Omental fat pad (tissue), 4 donors: ENCODE data around the gene RNF41. TPM values are rescaled to one million over a fixed set of nuclear protein-coding genes. Genes with fewer than 3 reads are reported as not detected.

Source experiments
- ATAC-seq: fragments of 150-250 bp; one replicate; pipeline ENCODE4 v1.9.1; 2016; ENCODE audit warnings: mild to moderate bottlenecking, moderate library complexity; ENCODE audit not compliant: low FRiP score
- DNase-seq: peaks from one replicate; pipeline ENCODE4 v3.0.0-alpha.2; 2019; ENCODE audit warnings: low spot score
- total RNA-seq, 4 donors: library from RNA; depleted of rRNA; stranded (reverse); fragments of >200 nt; gene quantifications; one replicate each; pipeline ENCODE4 v1.1.0, GENCODE V29; 2016
- TF ChIP-seq, protein P1 (sequence below), 3 donors: fragments of 450-650 bp; IDR thresholded peaks; one replicate each; pipeline ENCODE4 v1.5.1; 2016 to 2017; ENCODE audit warnings: antibody characterized with exemption in 3 of 3, mild to moderate bottlenecking in 3 of 3, moderate library complexity in 2 of 3

RNF41 gene
- total RNA-seq, 4 donors from 2014 or later, result 50.0 to 128 (median 76.2) TPM

- TF ChIP-seq, protein P1, sequence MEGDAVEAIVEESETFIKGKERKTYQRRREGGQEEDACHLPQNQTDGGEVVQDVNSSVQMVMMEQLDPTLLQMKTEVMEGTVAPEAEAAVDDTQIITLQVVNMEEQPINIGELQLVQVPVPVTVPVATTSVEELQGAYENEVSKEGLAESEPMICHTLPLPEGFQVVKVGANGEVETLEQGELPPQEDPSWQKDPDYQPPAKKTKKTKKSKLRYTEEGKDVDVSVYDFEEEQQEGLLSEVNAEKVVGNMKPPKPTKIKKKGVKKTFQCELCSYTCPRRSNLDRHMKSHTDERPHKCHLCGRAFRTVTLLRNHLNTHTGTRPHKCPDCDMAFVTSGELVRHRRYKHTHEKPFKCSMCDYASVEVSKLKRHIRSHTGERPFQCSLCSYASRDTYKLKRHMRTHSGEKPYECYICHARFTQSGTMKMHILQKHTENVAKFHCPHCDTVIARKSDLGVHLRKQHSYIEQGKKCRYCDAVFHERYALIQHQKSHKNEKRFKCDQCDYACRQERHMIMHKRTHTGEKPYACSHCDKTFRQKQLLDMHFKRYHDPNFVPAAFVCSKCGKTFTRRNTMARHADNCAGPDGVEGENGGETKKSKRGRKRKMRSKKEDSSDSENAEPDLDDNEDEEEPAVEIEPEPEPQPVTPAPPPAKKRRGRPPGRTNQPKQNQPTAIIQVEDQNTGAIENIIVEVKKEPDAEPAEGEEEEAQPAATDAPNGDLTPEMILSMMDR (IDR thresholded peaks at IDR 0.05), result no peak
- no peak for ATAC-seq
- no peak for DNase-seq
Measured at GRCh38 chr12:56243731-56244181, 22.0 kb upstream of the RNF41 start.

- DNase-seq (no peak), ATAC-seq (no peak)
- TF ChIP-seq, protein P1 (IDR thresholded peaks at IDR 0.05), result no peak
Measured at GRCh38 chr12:56242986-56243385, 21.3 kb upstream of the RNF41 start.

DNA sequence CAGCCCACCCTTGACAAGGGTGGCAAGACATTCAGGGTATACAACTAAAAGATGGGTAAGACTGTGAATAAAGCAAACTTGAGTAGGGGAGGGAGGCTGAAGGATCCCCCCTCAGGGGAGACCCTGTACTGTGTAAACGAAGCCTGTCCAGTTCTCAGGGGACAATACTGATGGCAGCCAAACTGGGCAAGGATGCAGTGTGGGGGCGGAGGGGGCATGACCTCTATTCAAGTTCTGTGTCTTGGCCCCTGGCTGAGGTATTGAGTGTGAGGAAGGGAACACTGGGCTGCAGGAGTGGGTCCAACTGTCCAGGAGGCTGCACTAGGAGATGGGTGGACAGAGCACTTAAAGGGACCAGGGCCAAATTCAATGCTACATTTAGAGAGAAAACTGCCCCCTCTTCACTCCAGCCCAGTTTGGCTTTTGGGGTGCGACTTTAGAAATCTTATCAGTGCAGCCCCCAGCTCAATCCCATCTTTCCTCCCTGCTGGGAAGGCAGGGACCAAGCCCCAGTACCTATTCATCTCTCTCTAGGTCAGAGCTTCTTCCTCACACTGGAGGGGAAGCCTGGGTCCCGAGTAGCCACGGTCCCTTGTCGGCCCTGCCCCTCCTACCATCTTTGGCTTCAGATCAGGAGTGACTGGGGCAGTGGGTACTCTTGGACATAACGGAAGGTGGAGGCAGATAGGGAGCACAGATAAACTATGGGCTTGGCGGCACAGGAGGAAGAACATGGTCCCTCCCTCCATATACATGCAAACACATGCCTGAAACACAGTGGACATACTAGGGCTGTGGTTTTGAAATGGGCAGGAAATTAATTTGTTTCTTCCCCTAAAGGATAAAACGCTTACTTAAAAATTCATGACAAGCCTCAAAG, 19.9 kb upstream of the RNF41 start:
- TF ChIP-seq, protein P1 (IDR thresholded peaks at IDR 0.05), result no peak
- no peak for DNase-seq
- ATAC-seq, result no peak

DNA sequence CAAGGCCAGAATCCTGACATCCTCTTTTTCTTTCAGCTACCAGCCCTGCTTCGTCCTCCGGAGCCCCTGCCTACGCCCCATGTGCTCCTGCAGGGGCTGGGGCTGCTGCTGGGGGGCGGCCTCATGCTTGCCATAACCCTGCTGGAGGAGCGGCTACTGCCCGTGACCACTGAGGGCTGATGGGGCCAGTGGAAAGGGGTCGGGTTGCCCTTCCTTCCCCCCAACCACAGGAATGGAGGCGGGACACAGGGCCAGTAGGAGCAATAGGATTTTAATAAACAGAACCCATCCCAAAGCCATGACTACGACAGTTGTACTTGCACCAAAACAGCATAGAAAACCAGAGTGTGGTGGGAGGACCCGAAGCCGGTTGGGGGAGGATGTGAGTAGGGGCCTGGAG, 15.8 kb upstream of the RNF41 start:
- DNase-seq, result no peak
- TF ChIP-seq, protein P1 (IDR thresholded peaks at IDR 0.05), result no peak
- no peak for ATAC-seq

DNA sequence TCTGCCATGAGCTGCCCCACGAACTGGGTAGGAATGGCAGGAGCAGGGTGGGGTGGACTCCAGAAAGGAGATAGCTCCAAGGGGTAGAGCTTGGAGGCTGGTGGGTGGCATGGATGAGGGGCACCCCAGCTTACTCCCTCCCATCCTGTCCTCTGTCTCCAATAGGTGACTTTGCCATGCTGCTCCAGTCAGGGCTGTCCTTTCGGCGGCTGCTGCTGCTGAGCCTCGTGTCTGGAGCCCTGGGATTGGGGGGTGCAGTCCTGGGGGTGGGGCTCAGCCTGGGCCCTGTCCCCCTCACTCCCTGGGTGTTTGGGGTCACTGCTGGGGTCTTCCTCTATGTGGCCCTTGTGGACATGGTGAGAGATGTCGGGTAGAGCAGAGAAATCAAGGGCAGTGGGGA, 15.3 kb upstream of the RNF41 start:
- DNase-seq (no peak), ATAC-seq (no peak)
- TF ChIP-seq, protein P1 (IDR thresholded peaks at IDR 0.05), result no peak

DNA sequence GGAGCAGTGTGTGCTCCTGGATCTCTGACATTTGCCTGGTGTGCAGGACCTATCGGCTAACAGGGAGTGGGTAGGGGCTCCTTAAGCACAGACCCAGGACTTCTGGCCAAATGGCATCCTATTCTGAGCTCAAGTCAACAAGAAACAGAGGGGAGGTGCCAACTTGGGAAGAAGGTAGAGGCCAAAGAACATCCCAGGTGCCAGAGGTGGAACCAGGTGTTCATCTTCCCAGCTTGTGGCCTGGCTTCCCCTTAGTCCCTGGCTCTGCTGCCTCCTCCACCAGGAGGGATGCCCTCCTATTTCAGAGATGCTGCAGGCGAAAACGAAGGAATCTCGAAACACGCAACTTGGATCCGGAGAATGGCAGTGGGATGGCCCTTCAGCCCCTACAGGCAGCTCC, 14.4 kb upstream of the RNF41 start:
- DNase-seq, result no peak
- no peak for ATAC-seq
- TF ChIP-seq, protein P1 (IDR thresholded peaks at IDR 0.05), result no peak
